Measurements from ENCODE around the gene UBE4B. TPM values are rescaled to one million over a fixed set of nuclear protein-coding genes. Genes with fewer than 3 reads are reported as not detected.

The UBE4B gene
- total and polyA plus RNA-seq, 7 donors, result 28.8 to 90.9 (median 48.5) TPM

GRCh38 chr1:10045480-10046355, 13.0 kb downstream of the UBE4B start:
- peaks cover 37% of the 10 kb centered on the region for H3K4me1 ChIP-seq
- intact Hi-C loops (cut with DNase I), result no loop called here
- peak; percentile 64 to 67 (median 64) for ATAC-seq
- H3K27ac ChIP-seq, result peak overlapping the region; percentile 64
- H3K4me3 ChIP-seq, result no peak overlapping the region
- TF ChIP-seq CTCF (IDR thresholded peaks at IDR 0.05), result no peak
- H3K36me3 ChIP-seq (ENCODE audit: insufficient read depth in 1 of 2, low read depth in 1 of 2), result peaks cover 0 to 11% of the 10 kb centered on the region in 2 donors
- H3K27me3 ChIP-seq (ENCODE audit: insufficient read depth in 3 of 3, low read length in 2 of 3), result no peaks in the 10 kb centered on the region
- DNase-seq, result no peak
- H3K9me3 ChIP-seq, result no peaks in the 10 kb centered on the region
- WGBS, 3 donors, result 51 to 60% (median 55%) methylated on average over 8 of the region's 8 CpGs

GRCh38 chr1:10046356-10047085, 13.8 kb downstream of the UBE4B start:
- no peaks in the 10 kb centered on the region for H3K9me3 ChIP-seq
- peak overlapping the region; percentile 64 for H3K27ac ChIP-seq
- peak; percentile 40 to 69 for DNase-seq
- peaks cover 0 to 7% of the 10 kb centered on the region in 2 donors for H3K36me3 ChIP-seq (ENCODE audit: insufficient read depth in 1 of 2, low read depth in 1 of 2)
- peak; percentile 77 to 90 (median 82) for ATAC-seq
- 45 to 58% (median 49%) methylated on average over 8 of the region's 8 CpGs for WGBS, 3 donors
- H3K4me1 ChIP-seq, result peaks cover 38% of the 10 kb centered on the region
- no peaks in the 10 kb centered on the region for H3K27me3 ChIP-seq (ENCODE audit: insufficient read depth in 3 of 3, low read length in 2 of 3)
- TF ChIP-seq CTCF (IDR thresholded peaks at IDR 0.05), result no peak
- intact Hi-C loops (cut with DNase I), result no loop called here
- no peak overlapping the region for H3K4me3 ChIP-seq

DNA sequence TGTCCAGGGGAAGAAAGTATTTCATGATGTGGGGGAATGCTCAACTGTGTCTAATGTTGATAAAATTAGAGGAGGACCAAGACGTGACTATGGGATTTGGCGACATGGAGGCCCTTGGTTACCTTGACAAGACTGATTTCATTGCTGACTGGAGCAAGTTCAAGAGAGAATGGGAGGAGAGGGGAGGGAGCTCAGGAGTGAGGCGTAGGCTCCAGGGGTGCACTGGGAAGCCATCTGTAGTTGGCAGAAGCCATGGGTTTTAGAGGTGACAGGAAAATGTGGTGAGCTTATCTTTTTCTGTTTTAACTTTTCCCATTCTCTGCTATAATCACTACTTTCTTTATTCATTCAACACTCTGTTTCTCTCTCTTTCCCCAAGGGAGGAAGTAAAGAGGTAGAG, 15.8 kb downstream of the UBE4B start:
- H3K4me3 ChIP-seq, result no peak overlapping the region
- intact Hi-C loops (cut with DNase I), result no loop called here
- no peaks in the 10 kb centered on the region for H3K36me3 ChIP-seq (ENCODE audit: insufficient read depth in 1 of 2, low read depth in 1 of 2)
- no peaks in the 10 kb centered on the region for H3K27me3 ChIP-seq (ENCODE audit: insufficient read depth in 3 of 3, low read length in 2 of 3)
- no peaks in the 10 kb centered on the region for H3K9me3 ChIP-seq
- 91 to 96% (median 95%) methylated on average over 3 of the region's 3 CpGs for WGBS, 3 donors
- no peak overlapping the region for H3K27ac ChIP-seq
- TF ChIP-seq CTCF (IDR thresholded peaks at IDR 0.05), result no peak
- ATAC-seq, result no peak
- H3K4me1 ChIP-seq, result peaks cover 49% of the 10 kb centered on the region
- DNase-seq, result no peak

DNA sequence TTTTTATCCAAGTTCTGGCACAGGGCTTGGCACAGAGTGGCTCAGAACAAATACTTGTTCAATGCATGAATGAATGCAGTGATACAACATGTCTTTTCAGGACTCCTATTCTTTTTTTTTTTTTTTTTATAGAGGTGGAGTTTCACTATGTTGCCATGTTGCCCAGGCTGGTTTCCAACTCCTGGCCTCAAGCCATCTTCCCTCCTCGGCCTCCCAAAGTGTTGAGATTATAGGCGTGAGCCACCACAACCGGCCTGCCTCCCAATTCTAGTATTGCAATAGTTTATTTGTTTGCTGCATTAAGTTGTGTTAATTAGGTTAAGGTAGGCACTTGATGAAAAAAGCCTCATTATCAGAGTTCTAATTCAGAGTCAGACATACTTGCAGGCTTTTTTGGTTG, 17.9 kb downstream of the UBE4B start:
- H3K4me1 ChIP-seq, result peaks cover 51% of the 10 kb centered on the region
- no peak for TF ChIP-seq CTCF (IDR thresholded peaks at IDR 0.05)
- ATAC-seq, result no peak
- no peak overlapping the region for H3K27ac ChIP-seq
- H3K36me3 ChIP-seq (ENCODE audit: insufficient read depth in 1 of 2, low read depth in 1 of 2), result no peaks in the 10 kb centered on the region
- DNase-seq, result no peak
- no peaks in the 10 kb centered on the region for H3K9me3 ChIP-seq
- intact Hi-C loops (cut with DNase I), result no loop called here
- no peak overlapping the region for H3K4me3 ChIP-seq
- no peaks in the 10 kb centered on the region for H3K27me3 ChIP-seq (ENCODE audit: insufficient read depth in 3 of 3, low read length in 2 of 3)
- WGBS, 3 donors, result 71 to 79% (median 74%) methylated on average over 3 of the region's 3 CpGs
